ENCODE results near the gene DCAF8.
"Not testable (repeated sequence)": the region's sequence is repeated elsewhere in the genome, so short reads cannot be mapped to it uniquely, and the experiment has no call there.

Gene DCAF8

DNA sequence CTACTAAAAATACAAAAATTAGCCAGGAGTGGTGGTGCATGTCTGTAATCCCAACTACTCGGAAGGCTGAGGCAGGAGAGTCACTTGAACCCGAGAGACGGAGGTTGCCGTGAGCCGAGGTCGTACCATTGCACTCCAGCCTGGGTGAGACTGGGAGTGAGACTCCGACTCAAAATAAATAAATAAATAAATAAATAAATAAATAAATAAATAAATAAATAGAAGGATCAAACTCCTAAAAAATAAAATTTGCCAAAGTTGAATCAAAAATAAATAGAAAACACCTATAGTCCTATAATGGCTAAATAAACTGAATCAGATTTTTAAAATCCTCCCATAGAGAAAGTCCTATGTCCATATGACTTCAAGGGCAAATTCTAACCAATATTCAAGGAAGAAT lies 37.8 kb upstream of the DCAF8 start:
- Histone ChIP-seq H3K4me1 (ENCODE audit: control insufficient read depth in 1 of 2, insufficient read depth in 1 of 2, low read depth in 1 of 2, low read length in 1 of 2) (no peaks in the 10 kb centered on the region), H3K4me3 (ENCODE audit: low read depth in 1 of 2, low read length in 1 of 2) (no peak overlapping the region), H3K27ac (no peak overlapping the region), H3K9me3 (no peaks in the 10 kb centered on the region), H3K36me3 (peaks cover 97% of the 10 kb centered on the region), H3K27me3 (no peaks in the 10 kb centered on the region)
- TF ChIP-seq, protein P1, sequence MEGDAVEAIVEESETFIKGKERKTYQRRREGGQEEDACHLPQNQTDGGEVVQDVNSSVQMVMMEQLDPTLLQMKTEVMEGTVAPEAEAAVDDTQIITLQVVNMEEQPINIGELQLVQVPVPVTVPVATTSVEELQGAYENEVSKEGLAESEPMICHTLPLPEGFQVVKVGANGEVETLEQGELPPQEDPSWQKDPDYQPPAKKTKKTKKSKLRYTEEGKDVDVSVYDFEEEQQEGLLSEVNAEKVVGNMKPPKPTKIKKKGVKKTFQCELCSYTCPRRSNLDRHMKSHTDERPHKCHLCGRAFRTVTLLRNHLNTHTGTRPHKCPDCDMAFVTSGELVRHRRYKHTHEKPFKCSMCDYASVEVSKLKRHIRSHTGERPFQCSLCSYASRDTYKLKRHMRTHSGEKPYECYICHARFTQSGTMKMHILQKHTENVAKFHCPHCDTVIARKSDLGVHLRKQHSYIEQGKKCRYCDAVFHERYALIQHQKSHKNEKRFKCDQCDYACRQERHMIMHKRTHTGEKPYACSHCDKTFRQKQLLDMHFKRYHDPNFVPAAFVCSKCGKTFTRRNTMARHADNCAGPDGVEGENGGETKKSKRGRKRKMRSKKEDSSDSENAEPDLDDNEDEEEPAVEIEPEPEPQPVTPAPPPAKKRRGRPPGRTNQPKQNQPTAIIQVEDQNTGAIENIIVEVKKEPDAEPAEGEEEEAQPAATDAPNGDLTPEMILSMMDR (IDR thresholded peaks at IDR 0.05): no peak

DNA sequence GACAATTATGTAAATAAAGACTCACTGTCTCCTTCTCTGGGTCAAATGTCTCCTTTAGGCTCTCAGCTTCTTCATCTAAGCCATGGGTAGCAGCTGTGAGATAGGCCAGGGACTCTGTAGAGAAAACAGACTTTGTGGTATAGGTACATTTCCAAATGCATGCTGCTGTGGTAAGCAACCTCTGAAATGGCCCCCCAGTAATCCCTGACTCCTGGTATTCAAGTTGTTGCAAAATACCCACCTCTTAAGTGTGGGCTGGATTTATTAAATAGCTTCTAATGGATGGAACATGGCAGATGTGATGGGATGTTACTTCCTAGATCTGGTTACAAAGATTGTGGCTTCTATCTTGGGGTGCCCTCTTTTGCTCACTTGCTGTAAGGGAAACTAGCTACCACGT lies 33.7 kb upstream of the DCAF8 start:
- Histone ChIP-seq H3K27ac (no peak overlapping the region), H3K27me3 (no peaks in the 10 kb centered on the region), H3K9me3 (no peaks in the 10 kb centered on the region), H3K4me1 (ENCODE audit: control insufficient read depth in 1 of 2, insufficient read depth in 1 of 2, low read depth in 1 of 2, low read length in 1 of 2) (no peaks in the 10 kb centered on the region), H3K4me3 (ENCODE audit: low read depth in 1 of 2, low read length in 1 of 2) (no peak overlapping the region), H3K36me3 (peaks cover 99% of the 10 kb centered on the region)
- TF ChIP-seq, protein P1 (IDR thresholded peaks at IDR 0.05): no peak

DNA sequence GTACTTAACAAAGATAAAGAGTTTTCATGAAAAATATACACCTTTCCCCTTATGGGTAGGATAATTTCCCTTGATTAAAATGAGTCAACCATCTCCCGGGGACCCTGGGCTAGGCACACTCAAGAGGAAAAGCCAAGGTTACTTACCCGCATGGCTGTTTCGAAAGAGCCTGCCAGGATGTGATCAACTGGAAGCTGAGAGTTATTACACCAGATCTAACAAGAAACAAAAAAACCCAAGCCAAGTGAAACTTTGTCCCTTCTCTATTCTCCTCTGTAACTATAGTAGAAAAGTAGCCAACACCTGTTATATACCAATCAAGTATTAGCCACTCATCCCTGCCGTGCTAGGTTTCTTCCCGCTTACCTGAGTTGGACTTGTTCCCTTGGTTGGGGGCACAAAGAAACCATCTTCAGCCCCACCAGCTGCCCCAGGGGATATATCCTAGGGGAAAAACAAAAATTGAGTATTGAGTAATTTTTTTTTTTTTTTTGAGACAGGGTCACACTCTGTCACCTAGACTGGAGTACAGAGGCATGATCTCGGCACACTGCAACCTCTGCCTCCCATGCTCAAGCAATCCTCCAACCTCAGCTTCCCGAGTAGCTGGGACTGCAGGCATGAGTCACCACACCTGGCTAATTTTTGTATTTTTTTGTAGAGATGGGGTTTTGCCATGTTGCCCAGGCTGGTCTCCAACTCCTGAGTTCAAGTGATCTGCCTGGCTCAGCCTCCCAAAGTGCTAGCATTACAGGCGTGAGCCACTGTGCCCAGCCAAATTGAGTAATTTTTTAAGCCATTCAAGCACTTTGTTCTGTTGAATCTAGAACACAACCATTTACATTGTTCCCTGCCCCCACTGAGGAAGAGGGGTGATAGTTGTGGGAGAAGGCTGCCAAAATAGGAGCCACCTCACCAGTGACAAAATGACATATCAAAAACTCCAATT lies 30.9 kb upstream of the DCAF8 start:
- Histone ChIP-seq H3K4me1 (ENCODE audit: control insufficient read depth in 1 of 2, insufficient read depth in 1 of 2, low read depth in 1 of 2, low read length in 1 of 2) (no peaks in the 10 kb centered on the region), H3K36me3 (peaks cover 100% of the 10 kb centered on the region), H3K27ac (no peak overlapping the region), H3K9me3 (no peaks in the 10 kb centered on the region), H3K4me3 (ENCODE audit: low read depth in 1 of 2, low read length in 1 of 2) (no peak overlapping the region), H3K27me3 (no peaks in the 10 kb centered on the region)
- TF ChIP-seq, protein P1 (IDR thresholded peaks at IDR 0.05): no peak

DNA sequence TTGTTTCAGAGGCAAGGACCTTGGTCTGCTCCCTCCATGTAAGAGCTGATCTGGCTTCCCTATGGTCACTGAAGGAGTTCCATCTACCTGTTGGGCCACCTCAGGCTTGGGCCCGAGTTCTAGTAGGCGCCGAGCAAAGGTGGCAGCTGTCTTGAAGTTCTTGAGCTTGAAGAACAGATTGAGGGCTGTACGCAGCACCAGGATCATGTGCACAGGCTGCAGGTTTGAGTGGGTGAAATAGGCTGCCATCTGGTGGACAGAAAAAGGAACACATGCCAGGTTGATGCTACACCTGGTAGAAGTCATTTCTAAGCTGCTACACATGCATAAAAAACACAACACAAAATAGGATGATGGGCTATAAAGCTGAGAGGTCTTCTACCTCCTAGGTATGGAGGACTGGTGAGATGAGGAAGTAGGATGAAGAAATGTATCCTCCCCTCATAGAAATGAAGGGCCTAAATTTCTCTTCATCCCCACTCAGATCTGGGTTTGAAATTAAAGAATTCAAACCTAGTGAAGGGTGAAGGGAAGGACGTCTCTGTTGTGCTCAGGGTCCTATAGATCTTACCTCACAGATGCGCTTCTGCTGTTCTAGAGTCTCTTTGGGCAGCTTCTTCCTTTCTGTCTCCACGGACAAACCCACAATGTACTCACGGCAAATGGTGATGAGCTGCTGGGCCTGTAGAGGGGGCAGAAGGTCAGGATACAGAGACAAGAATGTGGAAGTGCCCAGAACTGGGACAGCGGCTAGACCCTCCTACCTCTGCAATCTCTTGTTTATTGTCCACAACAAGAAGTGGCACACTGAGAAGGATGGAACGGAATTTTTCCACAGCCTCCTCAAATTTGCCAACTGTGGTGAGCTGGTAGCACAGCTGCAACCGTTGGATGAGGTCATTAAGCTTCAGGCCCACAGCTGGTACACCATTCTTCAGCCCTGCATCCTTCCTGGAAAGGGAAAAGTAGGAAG lies 29.2 kb upstream of the DCAF8 start:
- Histone ChIP-seq H3K9me3 (no peaks in the 10 kb centered on the region), H3K4me3 (ENCODE audit: low read depth in 1 of 2, low read length in 1 of 2) (no peak overlapping the region), H3K27me3 (no peaks in the 10 kb centered on the region), H3K27ac (peak overlapping the region; percentile 48), H3K36me3 (peaks cover 82% of the 10 kb centered on the region), H3K4me1 (ENCODE audit: control insufficient read depth in 1 of 2, insufficient read depth in 1 of 2, low read depth in 1 of 2, low read length in 1 of 2) (no peaks in the 10 kb centered on the region)
- TF ChIP-seq, protein P1 (IDR thresholded peaks at IDR 0.05): peak; percentile 76

DNA sequence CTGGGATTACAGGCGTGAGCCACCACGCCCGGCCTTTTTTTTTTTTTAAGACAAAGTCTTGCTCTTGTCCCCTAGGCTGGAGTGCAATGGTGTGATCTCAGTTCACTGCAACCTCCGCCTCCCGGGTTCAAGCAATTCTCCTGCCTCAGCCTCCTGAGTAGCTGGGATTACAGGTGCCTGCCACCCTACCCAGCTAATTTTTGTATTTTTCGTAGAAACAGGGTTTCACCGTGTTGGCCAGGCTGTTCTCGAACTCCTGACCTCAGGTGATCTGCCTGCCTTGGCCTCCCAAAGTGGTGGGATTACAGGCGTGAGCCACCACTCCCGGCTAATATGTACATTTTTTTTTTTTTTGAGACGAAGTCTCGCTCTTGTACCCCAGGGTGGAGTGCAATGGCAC lies 25.4 kb upstream of the DCAF8 start:
- H3K4me3 ChIP-seq (ENCODE audit: low read depth in 1 of 2, low read length in 1 of 2); H3K9me3 ChIP-seq; H3K27ac ChIP-seq; H3K27me3 ChIP-seq: not testable (repeated sequence)
- Histone ChIP-seq H3K4me1 (ENCODE audit: control insufficient read depth in 1 of 2, insufficient read depth in 1 of 2, low read depth in 1 of 2, low read length in 1 of 2) (peaks cover 20 to 24% of the 10 kb centered on the region in 2 experiments), H3K36me3 (peaks cover 51% of the 10 kb centered on the region)
